ENCODE measurements around the gene CACNA1C. TPM values are rescaled to one million over a fixed set of nuclear protein-coding genes. Genes with fewer than 3 reads are reported as not detected.

Gene CACNA1C
- total and polyA plus RNA-seq, 10 of the 15 experiments (the other 5 are each of a cell fraction or from before 2014, with no cell fraction given), result under 0.01 to 0.15 (median 0.09) TPM; not detected in 5

GRCh38 chr12:2583091-2583497 lies 530.3 kb downstream of the CACNA1C start (continued):
- TF ChIP-seq TCF3 (IDR thresholded peaks at IDR 0.05; ENCODE audit: borderline replicate concordance, insufficient read depth, low read depth, low read length) (no peak), RB1 (IDR thresholded peaks at IDR 0.05; ENCODE audit: borderline replicate concordance) (0 out of 2 replicates have a peak, but pooled peaks have one; percentile 33), CREM (IDR thresholded peaks at IDR 0.05; ENCODE audit: low read depth) (no peak), RUNX3 (IDR thresholded peaks at IDR 0.05; ENCODE audit: low read length) (peak; percentile 54), LARP7 (IDR thresholded peaks at IDR 0.05) (peak; percentile 37; the same call in 1 of the 2 replicates), PML (IDR thresholded peaks at IDR 0.05; ENCODE audit: low read length) (no peak), CHD2 (IDR thresholded peaks at IDR 0.05; ENCODE audit: borderline replicate concordance, low read depth, low read length) (no peak), FOXM1 (IDR thresholded peaks at IDR 0.05; ENCODE audit: low read depth, low read length) (no peak), SMC3 (IDR thresholded peaks at IDR 0.05; ENCODE audit: borderline replicate concordance, low read length) (peak; percentile 85)

DNA sequence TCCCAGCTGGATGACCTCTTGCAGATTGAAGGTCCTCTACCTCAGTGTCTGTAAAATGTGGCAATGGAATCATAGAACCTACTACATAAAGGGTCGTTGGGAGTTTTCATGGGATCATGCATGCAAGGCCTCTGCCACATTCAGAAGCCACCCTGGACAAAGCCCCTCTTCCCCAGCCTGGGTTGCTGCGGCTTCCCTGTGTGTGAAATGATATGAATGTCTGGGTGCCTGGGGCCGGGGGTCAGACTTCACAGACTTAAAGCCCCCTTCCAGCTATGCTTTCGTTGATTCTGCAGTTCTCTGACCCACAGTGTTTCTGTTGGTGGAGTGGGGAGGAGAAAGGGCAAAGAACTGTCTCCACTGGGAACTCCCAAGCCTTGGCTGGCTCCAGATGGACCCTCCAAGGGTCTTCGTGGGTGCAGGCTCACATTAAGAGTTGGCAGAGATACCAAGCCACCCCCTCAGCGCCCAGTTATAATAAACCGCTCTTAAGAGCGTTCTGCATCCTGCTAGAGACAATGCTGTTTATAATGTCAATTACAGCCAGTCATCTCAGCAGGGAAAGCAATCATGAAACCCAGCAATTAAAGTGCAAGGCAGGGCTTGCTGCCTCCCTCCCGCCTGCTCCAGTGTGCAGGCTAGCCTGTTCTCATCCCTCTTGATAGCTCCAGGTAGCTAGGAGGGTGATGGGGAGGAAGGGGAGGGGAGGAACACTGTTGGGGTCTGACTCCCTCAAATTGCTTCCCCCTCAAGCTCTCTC lies 531.0 kb downstream of the CACNA1C start:
- FAIRE-seq, result no peak
- H3K36me3 ChIP-seq (ENCODE audit: control insufficient read depth in 2 of 2, insufficient read depth in 2 of 2, low read length in 1 of 2), result no peaks in the 10 kb centered on the region
- in situ Hi-C loops (cut with MboI), result loop anchor here (10.0 kb wide), 2 partner anchors 529 to 939 kb away; partner anchors contain the start of gene CACNA1C
- no peak for TF ChIP-seq GABPA (IDR thresholded peaks at IDR 0.05; ENCODE audit: low read depth)
- TF ChIP-seq, protein P1, sequence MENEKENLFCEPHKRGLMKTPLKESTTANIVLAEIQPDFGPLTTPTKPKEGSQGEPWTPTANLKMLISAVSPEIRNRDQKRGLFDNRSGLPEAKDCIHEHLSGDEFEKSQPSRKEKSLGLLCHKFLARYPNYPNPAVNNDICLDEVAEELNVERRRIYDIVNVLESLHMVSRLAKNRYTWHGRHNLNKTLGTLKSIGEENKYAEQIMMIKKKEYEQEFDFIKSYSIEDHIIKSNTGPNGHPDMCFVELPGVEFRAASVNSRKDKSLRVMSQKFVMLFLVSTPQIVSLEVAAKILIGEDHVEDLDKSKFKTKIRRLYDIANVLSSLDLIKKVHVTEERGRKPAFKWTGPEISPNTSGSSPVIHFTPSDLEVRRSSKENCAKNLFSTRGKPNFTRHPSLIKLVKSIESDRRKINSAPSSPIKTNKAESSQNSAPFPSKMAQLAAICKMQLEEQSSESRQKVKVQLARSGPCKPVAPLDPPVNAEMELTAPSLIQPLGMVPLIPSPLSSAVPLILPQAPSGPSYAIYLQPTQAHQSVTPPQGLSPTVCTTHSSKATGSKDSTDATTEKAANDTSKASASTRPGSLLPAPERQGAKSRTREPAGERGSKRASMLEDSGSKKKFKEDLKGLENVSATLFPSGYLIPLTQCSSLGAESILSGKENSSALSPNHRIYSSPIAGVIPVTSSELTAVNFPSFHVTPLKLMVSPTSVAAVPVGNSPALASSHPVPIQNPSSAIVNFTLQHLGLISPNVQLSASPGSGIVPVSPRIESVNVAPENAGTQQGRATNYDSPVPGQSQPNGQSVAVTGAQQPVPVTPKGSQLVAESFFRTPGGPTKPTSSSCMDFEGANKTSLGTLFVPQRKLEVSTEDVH (IDR thresholded peaks at IDR 0.05; ENCODE audit: low read depth, partially characterized antibody), result no peak
- TF ChIP-seq ZBTB40 (IDR thresholded peaks at IDR 0.05; ENCODE audit: borderline replicate concordance), result no peak
- no peak for TF ChIP-seq RELB (IDR thresholded peaks at IDR 0.05; ENCODE audit: low read depth)
- TF ChIP-seq CREB1 (IDR thresholded peaks at IDR 0.05; ENCODE audit: low read depth), result no peak

More for the DNA sequence above, 531.0 kb downstream of the CACNA1C start:
- ChIA-PET RAD21 (ENCODE audit: unreplicated experiment) (interaction anchor here (0.6 kb wide), 1 partner anchor 300 kb away, joined by 3 read pairs; no protein-coding TSS in a partner anchor), CTCF (interaction anchor here (0.5 to 2.0 kb wide), 13 partner anchors 19 to 644 kb away, joined by 3 to 8 read pairs (median 3); no protein-coding TSS in a partner anchor), SMC1A (ENCODE audit: uncharacterized antibody, unreplicated experiment) (interaction anchor here (0.5 to 1.0 kb wide), 3 partner anchors 24 to 295 kb away, joined by 3 read pairs; no protein-coding TSS in a partner anchor), POLR2A (no interaction called here)
- H3K9ac ChIP-seq (ENCODE audit: control insufficient read depth, insufficient read depth, low read length), result no peak overlapping the region
- ATAC-seq (no peak), DNase-seq (ENCODE audit: low read depth, low spot score) (no peak)
- peaks cover 2 to 4% of the 10 kb centered on the region in 2 experiments for H3K27me3 ChIP-seq (replicated peaks in 1 of 2; ENCODE audit: control insufficient read depth in 2 of 2, insufficient read depth in 2 of 2, low read length in 1 of 2)
- no peak overlapping the region for H3K27ac ChIP-seq (ENCODE audit: control insufficient read depth, insufficient read depth)
- H3K79me2 ChIP-seq (ENCODE audit: control insufficient read depth, insufficient read depth, low read length), result no peaks in the 10 kb centered on the region
- no peaks in the 10 kb centered on the region for H3K4me1 ChIP-seq (ENCODE audit: control insufficient read depth, insufficient read depth, low read length)
- no peak overlapping the region for H3K4me3 ChIP-seq
- intact Hi-C loops (cut with micrococcal nuclease; ENCODE audit: unreplicated experiment), result loop anchor here (5.0 to 10.0 kb wide), 3 partner anchors 289 to 787 kb away; no protein-coding TSS in a partner anchor
- H3K4me2 ChIP-seq (ENCODE audit: control insufficient read depth, insufficient read depth), result no peak overlapping the region
- H3K9me3 ChIP-seq (replicated peaks; ENCODE audit: control insufficient read depth, insufficient read depth, low read length), result no peaks in the 10 kb centered on the region
- H4K20me1 ChIP-seq (ENCODE audit: control insufficient read depth, insufficient read depth), result no peaks in the 10 kb centered on the region
- BruUV-seq (replicated peaks), result no TSS peak
- no peak overlapping the region for H2AFZ ChIP-seq (ENCODE audit: control insufficient read depth, low read depth, low read length)
- 24% methylated on average over 9 of the region's 9 CpGs for WGBS (ENCODE audit: insufficient coverage, insufficient replicate concordance, low lambda C conversion rate, missing lambda C conversion rate)

Measured in GM12878 (cell line).